PC-3 (cell line): ENCODE measurements around the gene ZNF296. TPM values are rescaled to one million over a fixed set of nuclear protein-coding genes. Genes with fewer than 3 reads are reported as not detected.

ENCODE experiments used
- ATAC-seq: fragments of 200-7000 bp; cut with Tn5 transposase; 2 replicates; pipeline ENCODE4 v1.9.1; 2020; ENCODE audit warnings: mild to moderate bottlenecking, moderate library complexity
- BruUV-seq: library from RNA; stranded (reverse); fragments of 400-500 nt; replicated peaks from 2 replicates; lab custom pipeline; 2021; lab: Mats Ljungman, UMichigan
- CTCF ChIA-PET: fragments of 300-600 bp; sonication (Branson Sonifier 250); formaldehyde crosslinking; loops from one replicate; lab custom pipeline; 2022; ENCODE audit warnings: antibody characterized with exemption; lab: Charles Lee
- POLR2A ChIA-PET: fragments of 300-600 bp; sonication (Branson Sonifier 250); formaldehyde crosslinking; loops from one replicate; lab custom pipeline; 2022; ENCODE audit warnings: antibody characterized with exemption; ENCODE audit not compliant: unreplicated experiment; lab: Charles Lee
- DNase-seq: peaks from one replicate; pipeline ENCODE4 v3.0.0-alpha.2; 2015
- H2AFZ ChIP-seq: fragments of 300-600 bp; sonication (generic); 2 replicates; pipeline ENCODE4 v1.6.0; 2016; ENCODE audit warnings: antibody characterized with exemption, low read length
- H3F3A ChIP-seq: fragments of 300-600 bp; sonication (generic); one replicate; pipeline ENCODE4 v1.6.0; 2017; ENCODE audit warnings: antibody characterized with exemption, low read length, control low read depth, mild to moderate bottlenecking; ENCODE audit not compliant: unreplicated experiment
- H3K27ac ChIP-seq: fragments of 300-600 bp; sonication (generic); 2 replicates; pipeline ENCODE4 v1.5.1; 2016; ENCODE audit warnings: mild to moderate bottlenecking, low read length
- H3K27me3 ChIP-seq: fragments of 300-600 bp; sonication (generic); 2 replicates; pipeline ENCODE4 v1.6.1; 2016; ENCODE audit warnings: low read length, mixed read lengths
- H3K36me3 ChIP-seq: fragments of 300-600 bp; sonication (generic); 2 replicates; pipeline ENCODE4 v1.6.1; 2016; ENCODE audit warnings: low read depth, mixed run types, low read length, mixed read lengths
- H3K4me1 ChIP-seq: fragments of 300-600 bp; sonication (generic); 2 replicates; pipeline ENCODE4 v1.5.1; 2016; ENCODE audit warnings: low read length; ENCODE audit not compliant: insufficient read depth
- H3K4me2 ChIP-seq: fragments of 300-600 bp; sonication (generic); 2 replicates; pipeline ENCODE4 v1.6.0; 2016; ENCODE audit warnings: low read length
- H3K4me3 ChIP-seq: fragments of 300-600 bp; sonication (generic); 2 replicates; pipeline ENCODE4 v1.5.1; 2016; ENCODE audit warnings: mild to moderate bottlenecking, low read length, mixed read lengths
- H3K79me2 ChIP-seq: fragments of 300-600 bp; sonication (generic); 2 replicates; pipeline ENCODE4 v1.6.1; 2017; ENCODE audit warnings: low read length, mixed read lengths
- H3K9ac ChIP-seq: fragments of 300-600 bp; sonication (generic); 2 replicates; pipeline ENCODE4 v1.6.0; 2016; ENCODE audit warnings: mild to moderate bottlenecking, low read length
- H3K9me2 ChIP-seq: fragments of 300-600 bp; sonication (generic); replicated peaks from 2 replicates; pipeline ENCODE4 v1.6.1; 2016; ENCODE audit warnings: mixed run types, low read length, mixed read lengths
- H3K9me3 ChIP-seq: fragments of 300-600 bp; sonication (generic); 2 replicates; pipeline ENCODE4 v1.6.1; 2016; ENCODE audit warnings: low read length, mixed read lengths
- H4K20me1 ChIP-seq: fragments of 300-600 bp; sonication (generic); 2 replicates; pipeline ENCODE4 v1.6.1; 2016; ENCODE audit warnings: low read length, mixed read lengths
- CTCF ChIP-seq: fragments of 300-600 bp; sonication (generic); conservative IDR thresholded peaks from 2 replicates; pipeline ENCODE4 v1.5.1; 2017; ENCODE audit warnings: antibody characterized with exemption, low read depth, mild to moderate bottlenecking, low read length
- EZH2 ChIP-seq: fragments of 300-600 bp; sonication (generic); IDR thresholded peaks from one replicate; pipeline ENCODE4 v1.6.1; 2017; ENCODE audit warnings: antibody characterized with exemption, mild to moderate bottlenecking, low read length; ENCODE audit not compliant: unreplicated experiment
- EZH2phosphoT487 ChIP-seq: fragments of 300-600 bp; sonication (generic); IDR thresholded peaks from 2 replicates; pipeline ENCODE4 v1.6.1; 2018; ENCODE audit warnings: mild to moderate bottlenecking, antibody characterized with exemption, low read length, borderline replicate concordance
- intact Hi-C: fragments of 100-400 bp; cut with micrococcal nuclease; formaldehyde crosslinking; loops from 2 replicates; pipeline ENCODE4 v1.9.0; 2023
- total RNA-seq: library from RNA; depleted of rRNA; stranded (reverse); fragments of >200 nt; gene quantifications from 2 replicates; pipeline ENCODE4 v1.2.3, GENCODE V29; 2014

Gene ZNF296
- total RNA-seq, 1 experiment from 2014 or later: 2.4 TPM

GRCh38 chr19:45103156-45103507, 26.9 kb upstream of the ZNF296 start:
- Histone ChIP-seq H3K27me3 (no peaks in the 10 kb centered on the region), H3K4me3 (no peak overlapping the region), H3K79me2 (peaks cover 89% of the 10 kb centered on the region), H3K4me2 (no peak overlapping the region), H3K9me3 (no peaks in the 10 kb centered on the region), H4K20me1 (peaks cover 12% of the 10 kb centered on the region; the same call in 1 of the 2 replicates), H3K27ac (no peak overlapping the region), H3K36me3 (no peaks in the 10 kb centered on the region), H3F3A (no peaks in the 10 kb centered on the region), H3K9me2 (no peaks in the 10 kb centered on the region), H3K9ac (no peak overlapping the region), H2AFZ (no peak overlapping the region), H3K4me1 (peaks cover 17% of the 10 kb centered on the region)
- POLR2A ChIA-PET: no interaction called here
- ATAC-seq (no peak), DNase-seq (no peak)
- no peak for TF ChIP-seq CTCF
- no peak for TF ChIP-seq EZH2
- TF ChIP-seq EZH2phosphoT487: no peak
- CTCF ChIA-PET: no interaction called here
- intact Hi-C loops: no loop called here
- no TSS peak for BruUV-seq

GRCh38 chr19:45102481-45102880, 26.2 kb upstream of the ZNF296 start:
- Histone ChIP-seq H3K27ac (no peak overlapping the region), H2AFZ (no peak overlapping the region), H3K9ac (no peak overlapping the region), H3K9me2 (no peaks in the 10 kb centered on the region), H3F3A (no peaks in the 10 kb centered on the region), H3K9me3 (no peaks in the 10 kb centered on the region), H3K36me3 (no peaks in the 10 kb centered on the region), H3K4me2 (no peak overlapping the region), H3K4me1 (peaks cover 23% of the 10 kb centered on the region), H3K27me3 (no peaks in the 10 kb centered on the region), H3K4me3 (no peak overlapping the region), H4K20me1 (peaks cover 12% of the 10 kb centered on the region; the same call in 1 of the 2 replicates), H3K79me2 (peaks cover 89% of the 10 kb centered on the region)
- TF ChIP-seq CTCF (no peak), EZH2 (no peak), EZH2phosphoT487 (no peak)
- CTCF ChIA-PET: no interaction called here
- intact Hi-C loops: no loop called here
- BruUV-seq: no TSS peak
- POLR2A ChIA-PET: no interaction called here
- no peak for DNase-seq
- no peak for ATAC-seq

- no peaks in the 10 kb centered on the region for H3K27me3 ChIP-seq
- no peak overlapping the region for H3K4me2 ChIP-seq
- no TSS peak for BruUV-seq
- intact Hi-C loops: no loop called here
- no peak overlapping the region for H3K4me3 ChIP-seq
- H3K9ac ChIP-seq: no peak overlapping the region
- no peak for ATAC-seq
- TF ChIP-seq EZH2phosphoT487 (no peak), CTCF (no peak), EZH2 (no peak)
- peaks cover 91% of the 10 kb centered on the region for H3K79me2 ChIP-seq
- CTCF ChIA-PET: no interaction called here
- H4K20me1 ChIP-seq: peaks cover 12% of the 10 kb centered on the region; the same call in 1 of the 2 replicates
- H3K36me3 ChIP-seq: no peaks in the 10 kb centered on the region
- POLR2A ChIA-PET: no interaction called here
- H3K9me3 ChIP-seq: no peaks in the 10 kb centered on the region
- H3K4me1 ChIP-seq: peaks cover 27% of the 10 kb centered on the region
- H3K27ac ChIP-seq: no peak overlapping the region
- H3K9me2 ChIP-seq: no peaks in the 10 kb centered on the region
- no peak for DNase-seq
- no peak overlapping the region for H2AFZ ChIP-seq
- no peaks in the 10 kb centered on the region for H3F3A ChIP-seq
These were observed 25.5 kb upstream of the ZNF296 start for GRCh38 chr19:45101806-45102205.
